ENCODE data around the gene UNC5A.

Gene UNC5A

GRCh38 chr5:176844281-176844680 is 33.9 kb downstream of the UNC5A start:
- no peak for DNase-seq (ENCODE audit: low read depth in 1 of 2, low spot score in 1 of 2)
- H3K4me3 ChIP-seq (replicated peaks; ENCODE audit: insufficient read depth, low read length) = no peak overlapping the region
- no peak for TF ChIP-seq POLR2AphosphoS5 (IDR thresholded peaks at IDR 0.05; ENCODE audit: low read depth)
- no peak for TF ChIP-seq SPI1 (IDR thresholded peaks at IDR 0.05; ENCODE audit: borderline replicate concordance, low read depth)
- TF ChIP-seq, protein P1, sequence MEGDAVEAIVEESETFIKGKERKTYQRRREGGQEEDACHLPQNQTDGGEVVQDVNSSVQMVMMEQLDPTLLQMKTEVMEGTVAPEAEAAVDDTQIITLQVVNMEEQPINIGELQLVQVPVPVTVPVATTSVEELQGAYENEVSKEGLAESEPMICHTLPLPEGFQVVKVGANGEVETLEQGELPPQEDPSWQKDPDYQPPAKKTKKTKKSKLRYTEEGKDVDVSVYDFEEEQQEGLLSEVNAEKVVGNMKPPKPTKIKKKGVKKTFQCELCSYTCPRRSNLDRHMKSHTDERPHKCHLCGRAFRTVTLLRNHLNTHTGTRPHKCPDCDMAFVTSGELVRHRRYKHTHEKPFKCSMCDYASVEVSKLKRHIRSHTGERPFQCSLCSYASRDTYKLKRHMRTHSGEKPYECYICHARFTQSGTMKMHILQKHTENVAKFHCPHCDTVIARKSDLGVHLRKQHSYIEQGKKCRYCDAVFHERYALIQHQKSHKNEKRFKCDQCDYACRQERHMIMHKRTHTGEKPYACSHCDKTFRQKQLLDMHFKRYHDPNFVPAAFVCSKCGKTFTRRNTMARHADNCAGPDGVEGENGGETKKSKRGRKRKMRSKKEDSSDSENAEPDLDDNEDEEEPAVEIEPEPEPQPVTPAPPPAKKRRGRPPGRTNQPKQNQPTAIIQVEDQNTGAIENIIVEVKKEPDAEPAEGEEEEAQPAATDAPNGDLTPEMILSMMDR (IDR thresholded peaks at IDR 0.05; ENCODE audit: insufficient read depth, low read length) = no peak
- TF ChIP-seq GABPA (IDR thresholded peaks at IDR 0.05; ENCODE audit: low read depth) = no peak
- no peak for TF ChIP-seq REST (IDR thresholded peaks at IDR 0.05; ENCODE audit: insufficient replicate concordance, low read depth)
- H3K27ac ChIP-seq (replicated peaks) = no peak overlapping the region
- H3K27me3 ChIP-seq (ENCODE audit: insufficient read depth, poor library complexity, severe bottlenecking) = peaks cover 21% of the 10 kb centered on the region

- H3K4me3 ChIP-seq (replicated peaks; ENCODE audit: insufficient read depth, low read length) = no peak overlapping the region
- H3K27ac ChIP-seq (replicated peaks) = no peak overlapping the region
- H3K27me3 ChIP-seq (ENCODE audit: insufficient read depth, poor library complexity, severe bottlenecking) = peaks cover 21% of the 10 kb centered on the region
- no peak for DNase-seq (ENCODE audit: low read depth in 1 of 2, low spot score in 1 of 2)
- TF ChIP-seq SPI1 (IDR thresholded peaks at IDR 0.05; ENCODE audit: borderline replicate concordance, low read depth) = no peak
- TF ChIP-seq REST (IDR thresholded peaks at IDR 0.05; ENCODE audit: insufficient replicate concordance, low read depth) = no peak
- TF ChIP-seq GABPA (IDR thresholded peaks at IDR 0.05; ENCODE audit: low read depth) = no peak
- TF ChIP-seq, protein P1 (IDR thresholded peaks at IDR 0.05; ENCODE audit: insufficient read depth, low read length) = no peak
- TF ChIP-seq POLR2AphosphoS5 (IDR thresholded peaks at IDR 0.05; ENCODE audit: low read depth) = no peak
Observed at GRCh38 chr5:176844706-176845391, 34.5 kb downstream of the UNC5A start.

DNA sequence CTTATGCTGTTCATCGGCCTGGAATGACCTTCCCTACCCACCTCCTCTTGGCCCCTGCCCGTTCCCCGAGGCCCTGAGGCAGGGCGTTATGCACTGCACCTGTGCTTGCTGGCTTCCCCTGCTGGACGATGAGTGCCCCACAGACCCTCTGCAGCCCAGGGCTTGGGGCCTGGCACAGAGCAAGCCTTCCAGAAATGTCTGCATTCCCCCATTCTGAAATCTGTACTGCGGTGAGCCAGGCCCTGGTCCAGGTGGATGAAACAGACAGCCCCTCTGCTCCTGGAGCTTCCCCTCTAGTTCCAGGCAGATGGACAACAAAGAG is 35.0 kb downstream of the UNC5A start:
- no peak for DNase-seq (ENCODE audit: low read depth in 1 of 2, low spot score in 1 of 2)
- Histone ChIP-seq H3K4me3 (replicated peaks; ENCODE audit: insufficient read depth, low read length) (no peak overlapping the region), H3K27ac (replicated peaks) (no peak overlapping the region), H3K27me3 (ENCODE audit: insufficient read depth, poor library complexity, severe bottlenecking) (peaks cover 21% of the 10 kb centered on the region)
- TF ChIP-seq, protein P1 (IDR thresholded peaks at IDR 0.05; ENCODE audit: insufficient read depth, low read length) = no peak
- TF ChIP-seq POLR2AphosphoS5 (IDR thresholded peaks at IDR 0.05; ENCODE audit: low read depth) (no peak), REST (IDR thresholded peaks at IDR 0.05; ENCODE audit: insufficient replicate concordance, low read depth) (no peak), SPI1 (IDR thresholded peaks at IDR 0.05; ENCODE audit: borderline replicate concordance, low read depth) (no peak), GABPA (IDR thresholded peaks at IDR 0.05; ENCODE audit: low read depth) (no peak)
